H9 (cell line): Measurements from ENCODE around the gene SACM1L. TPM values are rescaled to one million over a fixed set of nuclear protein-coding genes. Genes with fewer than 3 reads are reported as not detected.

ENCODE experiments used
- DNase-seq: peaks from one replicate; pipeline ENCODE4 v3.0.0-alpha.2; 2017
- H2AFZ ChIP-seq: one replicate; pipeline ENCODE4 v1.6.1; 2013; ENCODE audit warnings: mild to moderate bottlenecking, low read length, control low read depth, moderate library complexity
- H2AK5ac ChIP-seq: 2 replicates; pipeline ENCODE4 v1.6.1; 2013; ENCODE audit warnings: low read length, control low read depth, mixed read lengths; ENCODE audit not compliant: insufficient read length
- H2BK120ac ChIP-seq: one replicate; pipeline ENCODE4 v1.6.1; 2013; ENCODE audit warnings: low read depth, mild to moderate bottlenecking, low read length, control low read depth, inconsistent platforms; ENCODE audit not compliant: poor library complexity, severe bottlenecking
- H2BK12ac ChIP-seq: 2 replicates; pipeline ENCODE4 v1.6.1; 2013; ENCODE audit warnings: low read length, control low read depth, mixed read lengths, low read depth; ENCODE audit not compliant: insufficient read length
- H2BK15ac ChIP-seq: 2 replicates; pipeline ENCODE4 v1.6.1; 2013; ENCODE audit warnings: low read depth, low read length, control low read depth
- H2BK20ac ChIP-seq: one replicate; pipeline ENCODE4 v1.6.1; 2013; ENCODE audit warnings: low read depth, mild to moderate bottlenecking, low read length, control low read depth, inconsistent platforms; ENCODE audit not compliant: poor library complexity, severe bottlenecking
- H2BK5ac ChIP-seq: 2 replicates; pipeline ENCODE4 v1.6.1; 2013; ENCODE audit warnings: low read length, control low read depth, mixed read lengths; ENCODE audit not compliant: insufficient read length
- H3K14ac ChIP-seq: 2 replicates; pipeline ENCODE4 v1.6.1; 2013; ENCODE audit warnings: low read length, control low read depth; ENCODE audit not compliant: insufficient read depth
- H3K18ac ChIP-seq: 2 replicates; pipeline ENCODE4 v1.6.1; 2013; ENCODE audit warnings: low read depth, mild to moderate bottlenecking, mixed read lengths, low read length, control low read depth; ENCODE audit not compliant: insufficient read length
- H3K23ac ChIP-seq: 2 replicates; pipeline ENCODE4 v1.6.1; 2013; ENCODE audit warnings: low read length, control low read depth, mixed read lengths, low read depth; ENCODE audit not compliant: insufficient read length
- H3K23me2 ChIP-seq: 2 replicates; pipeline ENCODE4 v1.6.1; 2013; ENCODE audit warnings: low read depth, mild to moderate bottlenecking, mixed read lengths, low read length, control low read depth; ENCODE audit not compliant: insufficient read length, poor library complexity, severe bottlenecking
- H3K27ac ChIP-seq: 2 replicates; pipeline ENCODE4 v1.5.1; 2013; ENCODE audit warnings: low read length, control low read depth, mixed read lengths, low read depth; ENCODE audit not compliant: insufficient read length
- H3K27me3 ChIP-seq: 2 replicates; pipeline ENCODE4 v1.6.1; 2013; ENCODE audit warnings: low read length, control low read depth, inconsistent platforms; ENCODE audit not compliant: insufficient read depth
- H3K4ac ChIP-seq: 2 replicates; pipeline ENCODE4 v1.6.1; 2013; ENCODE audit warnings: low read depth, mild to moderate bottlenecking, control low read depth, inconsistent platforms, low read length, moderate library complexity
- H3K4me1 ChIP-seq: 2 replicates; pipeline ENCODE4 v1.6.1; 2013; ENCODE audit warnings: low read length, control low read depth, inconsistent platforms; ENCODE audit not compliant: insufficient read depth
- H3K4me2 ChIP-seq: 2 replicates; pipeline ENCODE4 v1.6.1; 2013; ENCODE audit warnings: low read length, control low read depth, mixed read lengths; ENCODE audit not compliant: insufficient read length, insufficient read depth
- H3K56ac ChIP-seq: 2 replicates; pipeline ENCODE4 v1.6.1; 2013; ENCODE audit warnings: low read depth, mild to moderate bottlenecking, mixed read lengths, low read length, control low read depth; ENCODE audit not compliant: insufficient read length
- H3K79me1 ChIP-seq: 2 replicates; pipeline ENCODE4 v1.6.1; 2013; ENCODE audit warnings: low read depth, mild to moderate bottlenecking, moderate library complexity, low read length, control low read depth, inconsistent platforms; ENCODE audit not compliant: insufficient read depth, poor library complexity, severe bottlenecking
- H3K79me2 ChIP-seq: 2 replicates; pipeline ENCODE4 v1.6.1; 2013; ENCODE audit warnings: low read length, control low read depth, inconsistent platforms; ENCODE audit not compliant: insufficient read depth
- H3K9ac ChIP-seq: 2 replicates; pipeline ENCODE4 v1.6.1; 2013; ENCODE audit warnings: low read length, control low read depth, mixed read lengths; ENCODE audit not compliant: insufficient read length; ENCODE audit errors: extremely low read depth
- H3K9me3 ChIP-seq: one replicate; pipeline ENCODE4 v1.6.1; 2013; ENCODE audit warnings: low read depth, low read length, inconsistent platforms; ENCODE audit not compliant: control insufficient read depth
- H3T11ph ChIP-seq: one replicate; pipeline ENCODE4 v1.6.1; 2013; ENCODE audit warnings: mild to moderate bottlenecking, low read length, control low read depth, inconsistent platforms
- H4K20me1 ChIP-seq: one replicate; pipeline ENCODE4 v1.6.1; 2013; ENCODE audit not compliant: control insufficient read depth, insufficient read length, insufficient read depth
- H4K5ac ChIP-seq: 2 replicates; pipeline ENCODE4 v1.6.1; 2013; ENCODE audit warnings: low read depth, mild to moderate bottlenecking, mixed read lengths, low read length, control low read depth; ENCODE audit not compliant: insufficient read length
- H4K8ac ChIP-seq: replicated peaks from 2 replicates; pipeline ENCODE4 v1.6.1; 2013; ENCODE audit warnings: low read length, control low read depth, mixed read lengths, low read depth; ENCODE audit not compliant: insufficient read length
- H4K91ac ChIP-seq: 2 replicates; pipeline ENCODE4 v1.6.1; 2013; ENCODE audit warnings: low read depth, mild to moderate bottlenecking, moderate library complexity, mixed read lengths, low read length, control low read depth; ENCODE audit not compliant: insufficient read length
- H3K27ac Mint-ChIP-seq, 3 experiments: 2 replicates in 2 of 3; 3 replicates in 1 of 3; pipeline ENCODE4 v1.8.0; 2020 to 2021; ENCODE audit warnings: mixed read lengths in 3 of 3, mild to moderate bottlenecking in 1 of 3, moderate library complexity in 1 of 3
- H3K27me3 Mint-ChIP-seq: 2 replicates; pipeline ENCODE4 v1.8.0; 2021; ENCODE audit warnings: low read depth, mild to moderate bottlenecking, moderate library complexity, mixed read lengths
- H3K36me3 Mint-ChIP-seq, 3 experiments: 2 replicates in 2 of 3; 3 replicates in 1 of 3; pipeline ENCODE4 v1.8.0; 2020 to 2021; ENCODE audit warnings: low read depth in 3 of 3, mixed read lengths in 3 of 3; ENCODE audit not compliant: insufficient read depth in 1 of 3
- H3K4me1 Mint-ChIP-seq, 2 experiments: 2 replicates each; pipeline ENCODE4 v1.8.0; 2020; ENCODE audit warnings: mixed read lengths in 2 of 2
- H3K4me3 Mint-ChIP-seq, 2 experiments: 2 replicates in 1 of 2; 3 replicates in 1 of 2; pipeline ENCODE4 v1.8.0; 2020 to 2021; ENCODE audit warnings: mild to moderate bottlenecking in 2 of 2, mixed read lengths in 2 of 2, moderate library complexity in 1 of 2
- H3K9me3 Mint-ChIP-seq, 2 experiments: 2 replicates in 1 of 2; 3 replicates in 1 of 2; pipeline ENCODE4 v1.8.0; 2020; ENCODE audit warnings: mild to moderate bottlenecking in 2 of 2, mixed read lengths in 2 of 2, moderate library complexity in 1 of 2
- CTCF ChIP-seq: fragments of 200-600 bp; sonication (generic); conservative IDR thresholded peaks from 3 replicates; pipeline ENCODE4 v1.8.0; 2021; ENCODE audit warnings: antibody characterized with exemption, mild to moderate bottlenecking
- WGBS: extraction: QIAGEN DNeasy Blood & Tissue Kit; methylation state at CpG from one replicate; pipeline ENCODE4 v1.1.7; 2013; ENCODE audit warnings: missing lambda C conversion rate, low lambda C conversion rate, mixed read lengths; ENCODE audit not compliant: insufficient read length; ENCODE audit errors: extremely low coverage; 5-methylcytosine and 5-hydroxymethylcytosine counted together
- total RNA-seq: library from RNA; stranded (reverse); gene quantifications from 2 replicates; pipeline ENCODE4 v1.2.1, GENCODE V29; 2021

The SACM1L gene
- total RNA-seq, 1 experiment from 2014 or later = 52.8 TPM

- Histone ChIP-seq H3K9ac (no peak overlapping the region), H4K20me1 (no peaks in the 10 kb centered on the region), H3K56ac (no peak overlapping the region), H3K23ac (no peak overlapping the region), H2BK20ac (no peak overlapping the region), H2BK5ac (no peak overlapping the region), H3K23me2 (no peaks in the 10 kb centered on the region), H3T11ph (no peak overlapping the region), H3K27ac (no peak overlapping the region), H2BK120ac (no peak overlapping the region), H3K79me1 (no peaks in the 10 kb centered on the region), H3K4ac (no peak overlapping the region), H2AK5ac (no peak overlapping the region), H2BK15ac (no peak overlapping the region), H3K4me2 (no peak overlapping the region), H4K8ac (no peak overlapping the region), H2AFZ (no peak overlapping the region), H2BK12ac (no peak overlapping the region), H4K91ac (no peak overlapping the region), H3K4me1 (no peaks in the 10 kb centered on the region), H3K14ac (no peak overlapping the region), H3K18ac (no peak overlapping the region), H3K27me3 (no peaks in the 10 kb centered on the region; the same call in 1 of the 2 replicates), H3K79me2 (no peaks in the 10 kb centered on the region), H3K9me3 (no peaks in the 10 kb centered on the region), H4K5ac (no peak overlapping the region)
- Mint-ChIP-seq H3K4me1 (peaks cover 18 to 21% of the 10 kb centered on the region in 2 experiments), H3K9me3 (no peaks in the 10 kb centered on the region), H3K27me3 (no peaks in the 10 kb centered on the region; the same call in 1 of the 2 replicates), H3K36me3 (peaks cover 0 to 12% (median 0%) of the 10 kb centered on the region in 3 experiments; a peak in 3 of 7 replicates), H3K27ac (no peak overlapping the region), H3K4me3 (no peak overlapping the region)
- no peak for TF ChIP-seq CTCF
- no CpG with 5 or more reads among the region's 7 CpGs for WGBS
- no peak for DNase-seq
Measured at GRCh38 chr3:45754461-45754860, 65.3 kb downstream of the SACM1L start.
